GM13976 (cell line): ENCODE results near the gene IL1RAP.

ENCODE experiments used
- DNase-seq: peaks from one replicate; pipeline ENCODE4 v3.0.0; 2012; ENCODE audit warnings: low spot score
- in situ Hi-C: fragments of 300-500 bp; cut with MboI; formaldehyde crosslinking; loops from one replicate; pipeline ENCODE4 v1.12.0; 2022; ENCODE audit warnings: low sequenced_read_pairs, mixed read lengths, inconsistent platforms; ENCODE audit not compliant: unreplicated experiment
- TF ChIP-seq, protein P1 (sequence below): IDR thresholded peaks from 2 replicates; pipeline ENCODE4 v1.5.1; 2012; ENCODE audit warnings: borderline replicate concordance, mild to moderate bottlenecking; ENCODE audit not compliant: insufficient read depth; ENCODE audit errors: extremely low read depth, missing control alignments, control extremely low read depth

IL1RAP gene

GRCh38 chr3:190504354-190505125 lies 9.3 kb upstream of the IL1RAP start:
- TF ChIP-seq, protein P1, sequence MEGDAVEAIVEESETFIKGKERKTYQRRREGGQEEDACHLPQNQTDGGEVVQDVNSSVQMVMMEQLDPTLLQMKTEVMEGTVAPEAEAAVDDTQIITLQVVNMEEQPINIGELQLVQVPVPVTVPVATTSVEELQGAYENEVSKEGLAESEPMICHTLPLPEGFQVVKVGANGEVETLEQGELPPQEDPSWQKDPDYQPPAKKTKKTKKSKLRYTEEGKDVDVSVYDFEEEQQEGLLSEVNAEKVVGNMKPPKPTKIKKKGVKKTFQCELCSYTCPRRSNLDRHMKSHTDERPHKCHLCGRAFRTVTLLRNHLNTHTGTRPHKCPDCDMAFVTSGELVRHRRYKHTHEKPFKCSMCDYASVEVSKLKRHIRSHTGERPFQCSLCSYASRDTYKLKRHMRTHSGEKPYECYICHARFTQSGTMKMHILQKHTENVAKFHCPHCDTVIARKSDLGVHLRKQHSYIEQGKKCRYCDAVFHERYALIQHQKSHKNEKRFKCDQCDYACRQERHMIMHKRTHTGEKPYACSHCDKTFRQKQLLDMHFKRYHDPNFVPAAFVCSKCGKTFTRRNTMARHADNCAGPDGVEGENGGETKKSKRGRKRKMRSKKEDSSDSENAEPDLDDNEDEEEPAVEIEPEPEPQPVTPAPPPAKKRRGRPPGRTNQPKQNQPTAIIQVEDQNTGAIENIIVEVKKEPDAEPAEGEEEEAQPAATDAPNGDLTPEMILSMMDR = no peak
- no peak for DNase-seq
- in situ Hi-C loops = no loop called here

- in situ Hi-C loops = no loop called here
- DNase-seq = no peak
- TF ChIP-seq, protein P1 = no peak
These were observed 8.4 kb upstream of the IL1RAP start for GRCh38 chr3:190505381-190506003.

GRCh38 chr3:190506271-190506670 lies 7.6 kb upstream of the IL1RAP start:
- TF ChIP-seq, protein P1 = no peak
- no peak for DNase-seq
- in situ Hi-C loops = no loop called here

DNA sequence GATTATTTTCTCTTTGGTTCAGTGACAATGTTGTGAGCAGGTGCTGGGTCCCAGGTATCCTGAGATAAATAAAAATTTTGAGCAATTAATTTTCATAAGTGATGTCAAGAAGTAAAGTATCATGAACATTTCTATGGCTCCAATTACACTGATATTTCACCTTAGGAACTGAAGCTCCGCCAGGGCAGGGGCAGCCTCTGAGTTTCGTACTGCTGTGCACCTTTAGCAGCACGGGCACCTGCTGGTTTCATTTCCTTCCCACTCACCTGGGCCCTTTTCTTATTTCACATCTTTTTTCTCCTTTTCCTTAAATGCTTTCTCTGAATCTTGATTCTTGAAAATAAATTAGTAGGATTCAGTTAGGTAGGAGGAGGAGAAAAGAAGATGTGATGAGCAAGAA lies 1.2 kb upstream of the IL1RAP start:
- TF ChIP-seq, protein P1 = no peak
- DNase-seq = no peak
- in situ Hi-C loops = no loop called here

GRCh38 chr3:190514413-190515153 lies 698 bp downstream of the IL1RAP start:
- TF ChIP-seq, protein P1 = no peak
- in situ Hi-C loops = no loop called here
- peak; percentile 31 for DNase-seq

DNA sequence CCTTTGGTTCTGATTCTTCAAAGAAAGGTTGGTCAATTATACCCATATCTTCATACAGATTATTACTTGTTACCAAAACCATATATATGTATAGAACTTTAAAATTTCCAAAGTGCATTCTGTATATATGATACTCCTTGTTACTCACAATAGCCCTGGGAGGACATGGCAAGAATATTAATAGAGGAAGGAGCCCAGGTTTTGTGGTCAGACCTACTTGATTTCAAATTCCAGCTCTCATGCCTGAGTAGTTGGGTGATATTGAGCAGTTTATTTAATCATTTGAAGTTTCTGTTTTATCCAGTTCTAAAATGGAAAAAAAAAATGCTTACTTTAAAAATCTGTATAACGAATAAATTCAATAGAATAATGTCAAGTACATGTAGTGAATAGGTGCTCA lies 2.5 kb downstream of the IL1RAP start:
- TF ChIP-seq, protein P1 = no peak
- DNase-seq = no peak
- in situ Hi-C loops = no loop called here
